ENCODE data around the gene BTBD6.
A peak's percentile ranks its signal among the peaks of the same experiment; 100 is the strongest.

Gene BTBD6

GRCh38 chr14:105248368-105249181, at the start of gene BTBD6:
Gene BTBD6, plus strand, starts transcription at chr14:105248533. Its CDS starts 179 bp downstream, at chr14:105248712.
- peak; percentile 75 to 84 for DNase-seq

GRCh38 chr14:105198588-105198987, 49.7 kb upstream of the BTBD6 start:
- no peak for DNase-seq

GRCh38 chr14:105199093-105199492, 49.2 kb upstream of the BTBD6 start:
- no peak for DNase-seq

- no peak for DNase-seq
Observed at GRCh38 chr14:105200074-105200473, 48.3 kb upstream of the BTBD6 start.

GRCh38 chr14:105200641-105201040, 47.7 kb upstream of the BTBD6 start:
- no peak for DNase-seq

- DNase-seq, result no peak
Observed at GRCh38 chr14:105201156-105201924, 47.0 kb upstream of the BTBD6 start.

GRCh38 chr14:105201925-105202513, 46.3 kb upstream of the BTBD6 start:
- DNase-seq, result no peak

GRCh38 chr14:105203057-105203531, 45.2 kb upstream of the BTBD6 start:
- DNase-seq, result peak; percentile 18 to 62

GRCh38 chr14:105203701-105204100, 44.6 kb upstream of the BTBD6 start:
- no peak for DNase-seq

GRCh38 chr14:105204206-105204930, 44.0 kb upstream of the BTBD6 start:
- DNase-seq, result no peak

- no peak for DNase-seq
Observed at GRCh38 chr14:105204931-105205672, 43.2 kb upstream of the BTBD6 start.

GRCh38 chr14:105205673-105206208, 42.6 kb upstream of the BTBD6 start:
- DNase-seq, result no peak

- no peak for DNase-seq
Observed at GRCh38 chr14:105206873-105207272, 41.5 kb upstream of the BTBD6 start.

GRCh38 chr14:105207460-105207901, 40.9 kb upstream of the BTBD6 start:
- DNase-seq, result no peak

- DNase-seq, result no peak
Observed at GRCh38 chr14:105207996-105208737, 40.2 kb upstream of the BTBD6 start.

- no peak for DNase-seq
Observed at GRCh38 chr14:105208738-105209075, 39.6 kb upstream of the BTBD6 start.

GRCh38 chr14:105209091-105209490, 39.2 kb upstream of the BTBD6 start:
- DNase-seq, result no peak

GRCh38 chr14:105209646-105210045, 38.7 kb upstream of the BTBD6 start:
- DNase-seq, result no peak

- no peak for DNase-seq
Observed at GRCh38 chr14:105210266-105211025, 37.9 kb upstream of the BTBD6 start.

GRCh38 chr14:105211086-105211757, 37.1 kb upstream of the BTBD6 start:
- no peak for DNase-seq

Measured in NCI-H1930 (cell line).